Glutamatergic neuron (in vitro differentiated cells): ENCODE measurements around the gene IL17REL. TPM values are rescaled to one million over a fixed set of nuclear protein-coding genes. Genes with fewer than 3 reads are reported as not detected.

Source experiments
- DNase-seq: peaks from one replicate; pipeline ENCODE4 v3.0.0; 2022
- H3K27ac Mint-ChIP-seq: one replicate; pipeline ENCODE4 v1.8.0; 2020; ENCODE audit warnings: mild to moderate bottlenecking, mixed read lengths, inconsistent platforms; ENCODE audit not compliant: unreplicated experiment
- H3K27me3 Mint-ChIP-seq: one replicate; pipeline ENCODE4 v1.8.0; 2020; ENCODE audit warnings: mild to moderate bottlenecking, moderate library complexity, mixed read lengths, inconsistent platforms; ENCODE audit not compliant: unreplicated experiment
- H3K36me3 Mint-ChIP-seq: one replicate; pipeline ENCODE4 v1.8.0; 2020; ENCODE audit warnings: mild to moderate bottlenecking, mixed read lengths, inconsistent platforms; ENCODE audit not compliant: unreplicated experiment
- H3K4me1 Mint-ChIP-seq: one replicate; pipeline ENCODE4 v1.8.0; 2020; ENCODE audit warnings: mild to moderate bottlenecking, low read depth, mixed read lengths, inconsistent platforms; ENCODE audit not compliant: unreplicated experiment
- H3K4me3 Mint-ChIP-seq: one replicate; pipeline ENCODE4 v1.8.0; 2020; ENCODE audit warnings: mild to moderate bottlenecking, mixed read lengths, inconsistent platforms; ENCODE audit not compliant: unreplicated experiment
- H3K9me3 Mint-ChIP-seq: one replicate; pipeline ENCODE4 v1.8.0; 2020; ENCODE audit warnings: mild to moderate bottlenecking, moderate library complexity, mixed read lengths, inconsistent platforms; ENCODE audit not compliant: unreplicated experiment
- total RNA-seq: library from RNA; stranded (reverse); fragmentation: NEBNext Ultra II Directional; extraction: Animal tissue kit (Norgen Biotek cat#: 25700); gene quantifications from one replicate; pipeline ENCODE4 v1.2.1, GENCODE V29; 2021; ENCODE audit not compliant: unreplicated experiment
- TF ChIP-seq, protein P1 (sequence below): fragments of 200-600 bp; sonication (generic); IDR thresholded peaks from one replicate; pipeline ENCODE4 v1.5.0; 2021; ENCODE audit not compliant: partially characterized antibody, unreplicated experiment

IL17REL gene
- total RNA-seq, 1 donor from 2014 or later = not detected

DNA sequence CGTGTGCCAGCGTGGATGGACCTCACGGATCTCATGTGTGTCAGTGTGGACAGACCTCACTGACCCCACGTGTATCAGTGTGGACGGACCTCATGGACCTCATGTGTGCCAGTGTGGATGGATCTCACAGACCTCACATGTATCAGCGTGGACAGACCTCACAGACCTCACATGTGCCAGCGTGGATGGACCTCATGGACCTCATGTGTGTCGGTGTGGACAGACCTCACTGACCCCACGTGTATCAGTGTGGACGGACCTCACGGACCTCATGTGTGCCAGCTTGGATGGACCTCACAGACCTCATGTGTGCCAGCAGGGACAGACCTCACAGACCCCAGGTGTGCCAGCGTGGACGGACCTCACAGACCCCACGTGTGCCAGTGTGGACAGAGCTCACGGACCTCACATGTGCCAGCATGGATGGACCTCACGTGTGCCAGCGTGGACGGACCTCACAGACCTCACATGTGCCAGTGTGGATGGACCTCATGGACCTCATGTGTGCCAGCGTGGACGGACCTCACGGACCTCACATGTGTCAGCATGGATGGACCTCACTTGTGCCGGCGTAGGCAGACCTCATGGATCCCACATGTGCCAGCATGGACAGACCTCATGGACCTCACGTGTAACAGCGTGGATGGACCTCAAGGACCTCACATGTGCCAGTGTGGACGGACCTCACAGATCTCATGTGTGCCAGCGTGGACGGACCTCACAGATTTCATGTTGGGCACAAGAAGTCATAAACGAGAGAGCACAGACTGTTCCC, 27.3 kb upstream of the IL17REL start:
- H3K27ac Mint-ChIP-seq = no peak overlapping the region
- no peak overlapping the region for H3K4me3 Mint-ChIP-seq

DNA sequence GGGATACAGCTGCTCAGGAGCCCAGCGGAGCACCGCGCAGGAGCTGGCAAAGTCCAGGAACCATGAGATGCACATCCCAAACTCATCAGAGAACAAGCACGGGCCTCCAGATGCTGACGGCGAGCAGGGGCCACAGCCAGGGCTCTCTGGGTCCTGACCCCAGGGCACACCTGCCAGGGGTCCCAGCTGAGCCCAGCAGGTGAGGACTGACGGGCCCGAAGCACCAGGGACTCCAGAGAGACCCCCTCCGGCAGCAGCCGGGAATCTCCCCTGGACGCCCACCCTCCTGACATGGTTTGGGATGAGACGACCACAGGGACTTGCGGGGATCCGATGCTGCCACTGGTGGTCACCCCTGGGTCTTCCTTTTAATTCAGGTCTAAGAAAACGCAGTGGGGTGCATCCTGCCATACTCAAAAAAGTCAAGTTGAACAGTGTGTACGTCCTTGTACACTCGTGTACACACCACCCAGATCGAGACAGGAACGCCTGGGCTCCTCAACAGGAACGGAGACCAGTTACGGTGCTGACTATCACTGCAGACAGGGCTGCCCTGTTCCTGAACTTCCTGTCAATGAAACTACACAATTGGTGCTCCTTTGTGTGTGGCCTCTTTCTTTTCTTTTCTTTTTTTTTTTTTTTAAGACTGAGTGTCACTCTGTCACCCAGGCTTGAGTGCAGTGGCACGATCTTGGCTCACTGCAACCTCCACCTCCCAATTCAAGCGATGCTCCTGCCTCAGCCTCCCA, 23.6 kb upstream of the IL17REL start:
- no peaks in the 10 kb centered on the region for H3K36me3 Mint-ChIP-seq
- no peaks in the 10 kb centered on the region for H3K4me1 Mint-ChIP-seq
- peaks cover 7% of the 10 kb centered on the region for H3K27me3 Mint-ChIP-seq
- peaks cover 7% of the 10 kb centered on the region for H3K9me3 Mint-ChIP-seq
- TF ChIP-seq, protein P1, sequence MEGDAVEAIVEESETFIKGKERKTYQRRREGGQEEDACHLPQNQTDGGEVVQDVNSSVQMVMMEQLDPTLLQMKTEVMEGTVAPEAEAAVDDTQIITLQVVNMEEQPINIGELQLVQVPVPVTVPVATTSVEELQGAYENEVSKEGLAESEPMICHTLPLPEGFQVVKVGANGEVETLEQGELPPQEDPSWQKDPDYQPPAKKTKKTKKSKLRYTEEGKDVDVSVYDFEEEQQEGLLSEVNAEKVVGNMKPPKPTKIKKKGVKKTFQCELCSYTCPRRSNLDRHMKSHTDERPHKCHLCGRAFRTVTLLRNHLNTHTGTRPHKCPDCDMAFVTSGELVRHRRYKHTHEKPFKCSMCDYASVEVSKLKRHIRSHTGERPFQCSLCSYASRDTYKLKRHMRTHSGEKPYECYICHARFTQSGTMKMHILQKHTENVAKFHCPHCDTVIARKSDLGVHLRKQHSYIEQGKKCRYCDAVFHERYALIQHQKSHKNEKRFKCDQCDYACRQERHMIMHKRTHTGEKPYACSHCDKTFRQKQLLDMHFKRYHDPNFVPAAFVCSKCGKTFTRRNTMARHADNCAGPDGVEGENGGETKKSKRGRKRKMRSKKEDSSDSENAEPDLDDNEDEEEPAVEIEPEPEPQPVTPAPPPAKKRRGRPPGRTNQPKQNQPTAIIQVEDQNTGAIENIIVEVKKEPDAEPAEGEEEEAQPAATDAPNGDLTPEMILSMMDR = no peak
- no peak overlapping the region for H3K4me3 Mint-ChIP-seq
- no peak for DNase-seq
- H3K27ac Mint-ChIP-seq = no peak overlapping the region

More for the DNA sequence above, 27.3 kb upstream of the IL17REL start:
- DNase-seq = no peak
- no peaks in the 10 kb centered on the region for H3K4me1 Mint-ChIP-seq
- TF ChIP-seq, protein P1 = no peak
- peaks cover 8% of the 10 kb centered on the region for H3K27me3 Mint-ChIP-seq
- H3K9me3 Mint-ChIP-seq = peaks cover 8% of the 10 kb centered on the region
- H3K36me3 Mint-ChIP-seq = peaks cover 11% of the 10 kb centered on the region

DNA sequence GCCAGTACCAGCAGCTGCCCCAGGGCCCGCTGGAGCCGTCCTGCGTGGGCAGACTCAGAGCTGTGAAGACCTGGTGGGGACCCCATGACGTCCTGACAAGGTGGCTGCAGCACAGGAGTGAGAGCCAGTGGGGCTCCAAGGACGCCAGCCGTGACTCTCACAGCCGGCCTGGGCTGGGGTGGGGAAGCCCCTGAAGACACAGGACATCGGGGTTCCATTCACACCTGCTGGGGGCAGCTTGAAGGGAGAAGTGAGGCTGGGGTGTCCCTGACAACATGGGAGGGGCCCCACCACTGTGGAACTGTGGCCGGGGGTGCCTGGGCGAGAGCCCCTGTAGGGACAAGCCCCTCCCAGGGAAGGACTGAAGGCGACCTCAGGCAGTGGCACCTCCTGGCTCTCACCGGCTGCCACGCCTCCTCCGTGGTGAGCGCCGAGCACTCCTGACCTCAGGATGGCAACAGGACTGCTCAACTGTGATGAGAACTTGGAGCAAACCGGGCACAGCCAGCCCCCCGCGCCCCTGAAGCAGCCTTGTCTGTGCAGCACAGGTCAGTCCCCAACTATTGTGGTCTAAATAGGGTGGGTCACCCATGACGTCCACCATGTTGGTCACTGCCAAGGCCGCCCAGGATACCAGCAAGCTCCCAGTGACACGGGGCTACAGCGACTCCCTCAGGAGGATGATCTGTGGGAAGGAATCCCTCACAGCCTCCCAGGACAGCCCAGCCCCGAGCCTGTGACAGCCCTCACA, 22.7 kb upstream of the IL17REL start:
- Mint-ChIP-seq H3K27me3 (peaks cover 8% of the 10 kb centered on the region), H3K9me3 (peaks cover 5% of the 10 kb centered on the region), H3K4me1 (no peaks in the 10 kb centered on the region), H3K4me3 (no peak overlapping the region), H3K36me3 (no peaks in the 10 kb centered on the region), H3K27ac (no peak overlapping the region)
- TF ChIP-seq, protein P1 = no peak
- no peak for DNase-seq

DNA sequence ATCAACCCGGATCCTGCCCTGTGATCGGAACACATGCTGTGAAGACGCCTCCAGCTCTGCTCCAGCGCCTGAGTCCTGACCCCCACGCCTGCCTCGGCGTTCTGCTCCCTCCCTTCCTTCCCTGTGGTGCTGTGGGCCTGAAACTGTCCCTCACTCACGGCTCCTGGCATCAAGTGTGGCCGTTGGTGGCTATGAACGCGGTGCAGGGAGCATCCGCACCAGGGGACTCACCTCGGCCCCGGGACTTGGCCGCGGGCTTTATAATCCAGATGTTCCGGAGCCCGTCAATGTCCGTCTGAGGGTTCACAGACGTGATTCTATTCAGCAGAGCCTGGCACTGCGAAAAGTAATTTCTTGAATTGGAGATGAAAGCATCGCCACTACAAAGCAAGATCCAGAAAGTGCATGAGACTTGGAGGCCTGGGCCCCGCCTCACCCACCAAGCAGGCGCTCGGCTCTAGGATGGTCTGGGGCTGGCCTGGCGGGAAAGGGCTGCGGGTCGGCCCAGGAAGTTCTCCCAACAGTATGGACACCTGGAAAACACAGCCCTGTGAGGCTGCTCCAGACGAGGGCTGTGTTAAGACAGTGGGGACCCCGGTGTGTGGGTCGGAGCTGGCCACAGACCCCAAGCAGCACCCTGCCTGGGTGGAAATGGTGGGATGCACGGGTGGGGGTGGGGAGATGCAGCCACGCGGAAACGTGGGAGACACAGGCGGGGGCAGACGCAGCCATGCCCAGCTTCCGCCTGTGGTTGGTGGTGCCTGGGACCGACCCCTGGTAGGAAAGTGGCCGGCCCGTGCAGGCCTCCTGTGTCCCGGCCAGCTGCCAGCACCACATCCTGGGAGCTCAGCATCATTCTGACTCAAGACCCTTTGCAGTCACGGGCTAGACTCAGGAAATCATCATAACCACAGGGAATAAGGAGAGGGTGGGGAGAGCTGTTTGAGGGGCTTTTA, 21.8 kb upstream of the IL17REL start:
- TF ChIP-seq, protein P1 = no peak
- H3K36me3 Mint-ChIP-seq = no peaks in the 10 kb centered on the region
- H3K9me3 Mint-ChIP-seq = peaks cover 5% of the 10 kb centered on the region
- H3K4me3 Mint-ChIP-seq = no peak overlapping the region
- H3K27me3 Mint-ChIP-seq = peaks cover 4% of the 10 kb centered on the region
- no peak for DNase-seq
- no peak overlapping the region for H3K27ac Mint-ChIP-seq
- no peaks in the 10 kb centered on the region for H3K4me1 Mint-ChIP-seq
